Measurements from ENCODE around the gene MPL.

Gene MPL

DNA sequence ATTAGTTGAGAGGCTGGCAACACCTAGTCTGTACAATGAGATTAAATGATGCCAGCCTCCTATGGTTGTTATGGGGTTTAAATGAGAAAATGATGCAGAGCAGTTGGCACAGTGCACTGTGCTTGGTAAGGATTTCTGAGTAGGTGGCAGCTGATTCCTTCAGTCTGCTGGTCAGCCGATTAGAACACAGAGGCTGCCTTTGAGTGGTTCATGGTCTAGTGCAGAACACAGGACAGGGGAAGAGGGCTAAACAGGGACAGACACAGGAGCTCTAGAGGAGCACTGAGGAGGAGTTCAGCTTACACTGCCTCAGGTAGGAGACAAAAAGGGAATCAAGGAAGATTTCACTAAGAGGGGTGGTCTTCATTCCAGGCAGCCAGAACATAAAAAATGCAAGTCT is 35.4 kb upstream of the MPL start:
- TF ChIP-seq, protein P1, sequence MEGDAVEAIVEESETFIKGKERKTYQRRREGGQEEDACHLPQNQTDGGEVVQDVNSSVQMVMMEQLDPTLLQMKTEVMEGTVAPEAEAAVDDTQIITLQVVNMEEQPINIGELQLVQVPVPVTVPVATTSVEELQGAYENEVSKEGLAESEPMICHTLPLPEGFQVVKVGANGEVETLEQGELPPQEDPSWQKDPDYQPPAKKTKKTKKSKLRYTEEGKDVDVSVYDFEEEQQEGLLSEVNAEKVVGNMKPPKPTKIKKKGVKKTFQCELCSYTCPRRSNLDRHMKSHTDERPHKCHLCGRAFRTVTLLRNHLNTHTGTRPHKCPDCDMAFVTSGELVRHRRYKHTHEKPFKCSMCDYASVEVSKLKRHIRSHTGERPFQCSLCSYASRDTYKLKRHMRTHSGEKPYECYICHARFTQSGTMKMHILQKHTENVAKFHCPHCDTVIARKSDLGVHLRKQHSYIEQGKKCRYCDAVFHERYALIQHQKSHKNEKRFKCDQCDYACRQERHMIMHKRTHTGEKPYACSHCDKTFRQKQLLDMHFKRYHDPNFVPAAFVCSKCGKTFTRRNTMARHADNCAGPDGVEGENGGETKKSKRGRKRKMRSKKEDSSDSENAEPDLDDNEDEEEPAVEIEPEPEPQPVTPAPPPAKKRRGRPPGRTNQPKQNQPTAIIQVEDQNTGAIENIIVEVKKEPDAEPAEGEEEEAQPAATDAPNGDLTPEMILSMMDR (conservative IDR thresholded peaks at IDR 0.05; ENCODE audit: low read depth, low read length) = no peak
- Histone ChIP-seq H3K79me2 (ENCODE audit: insufficient read depth, low read depth) (no peaks in the 10 kb centered on the region), H4K20me1 (ENCODE audit: insufficient read depth) (no peaks in the 10 kb centered on the region), H3K9ac (no peak overlapping the region), H3K27ac (no peak overlapping the region), H2AFZ (ENCODE audit: low read depth) (no peak overlapping the region), H3K4me2 (no peak overlapping the region), H3K4me1 (ENCODE audit: low read depth, poor library complexity, severe bottlenecking) (no peaks in the 10 kb centered on the region), H3K36me3 (ENCODE audit: insufficient read depth) (no peaks in the 10 kb centered on the region), H3K4me3 (IDR thresholded peaks at IDR 0.05; ENCODE audit: insufficient read depth, low read depth, low read length) (no peak overlapping the region), H3K27me3 (ENCODE audit: insufficient read depth, low read depth) (no peaks in the 10 kb centered on the region)

DNA sequence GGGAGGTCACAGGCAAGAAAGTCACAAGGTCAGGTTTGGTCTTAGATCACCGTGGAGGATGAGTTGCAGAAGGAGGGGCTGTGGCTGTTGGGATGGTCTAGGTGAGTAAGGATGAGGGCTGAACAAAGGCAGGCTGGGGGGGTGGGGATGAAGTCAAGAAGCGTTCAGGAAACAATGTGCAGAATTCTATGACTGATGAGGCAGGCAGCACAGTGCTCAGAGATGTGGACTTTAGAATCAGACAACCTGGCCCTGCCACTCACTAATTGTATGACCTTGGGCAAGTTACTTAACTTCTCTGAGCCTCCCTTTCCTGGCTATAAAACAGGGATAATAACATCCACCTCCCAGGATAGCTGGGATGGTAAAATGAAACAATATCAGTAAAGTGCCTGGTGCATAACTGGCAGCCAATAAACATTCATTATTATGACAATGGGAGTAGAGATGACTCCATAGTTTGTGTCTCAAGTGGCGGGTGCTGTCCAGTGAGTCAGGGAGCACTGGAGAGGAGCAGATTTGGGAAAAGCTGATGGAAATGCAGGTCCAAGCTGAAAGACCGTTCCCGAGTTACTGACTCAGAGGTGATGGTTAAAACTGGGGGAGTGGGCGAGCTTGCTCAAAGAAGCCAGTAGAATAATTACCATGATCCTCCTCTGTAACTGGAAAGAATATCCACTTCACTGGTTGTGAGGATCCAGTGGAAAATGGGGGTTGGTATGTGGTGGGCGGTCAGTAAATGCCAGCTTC is 34.7 kb upstream of the MPL start:
- no peak overlapping the region for H3K4me3 ChIP-seq (IDR thresholded peaks at IDR 0.05; ENCODE audit: insufficient read depth, low read depth, low read length)
- no peak overlapping the region for H3K4me2 ChIP-seq
- no peaks in the 10 kb centered on the region for H4K20me1 ChIP-seq (ENCODE audit: insufficient read depth)

DNA sequence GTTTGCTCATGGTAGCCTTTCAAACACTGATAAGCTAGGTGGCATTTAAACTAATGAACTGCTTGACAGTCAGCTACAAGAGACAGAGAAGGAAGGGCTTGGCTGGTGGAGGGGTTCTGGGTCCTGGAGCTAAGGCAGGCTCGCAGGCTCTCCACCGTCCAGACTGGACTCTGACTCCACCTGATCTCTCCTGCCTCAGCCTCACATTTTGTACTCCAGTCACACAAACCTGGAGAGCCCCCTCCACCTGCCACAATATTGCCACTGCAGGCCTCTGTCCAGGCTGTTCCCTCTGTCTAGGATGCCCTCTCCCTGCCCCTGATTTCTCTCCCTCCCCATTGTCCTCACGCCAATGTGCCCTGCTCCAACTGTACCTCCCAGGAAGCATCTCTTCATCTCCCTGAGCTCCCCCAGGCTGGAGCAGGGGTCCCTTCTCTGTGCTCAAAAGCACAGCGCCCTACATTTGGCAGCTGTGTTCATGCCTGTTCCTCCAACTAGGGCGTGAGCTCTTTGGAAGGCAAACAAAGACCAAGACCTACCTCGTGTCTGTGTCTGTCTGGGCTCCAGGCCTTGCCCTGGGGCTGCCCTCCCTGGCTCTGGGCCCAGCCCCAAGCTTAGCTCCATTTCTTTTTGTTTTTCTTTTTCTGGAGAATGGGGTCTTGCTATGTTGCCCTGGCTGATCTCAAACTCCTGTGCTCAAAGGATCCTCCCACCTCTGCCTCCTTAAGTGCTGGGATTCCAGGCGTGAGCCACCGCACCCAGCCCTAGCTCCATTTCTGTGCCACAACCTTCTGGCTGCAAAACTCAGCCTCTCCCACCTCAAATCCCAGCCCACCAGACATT is 33.9 kb upstream of the MPL start:
- no peaks in the 10 kb centered on the region for H4K20me1 ChIP-seq (ENCODE audit: insufficient read depth)
- TF ChIP-seq, protein P1 (conservative IDR thresholded peaks at IDR 0.05; ENCODE audit: low read depth, low read length) = no peak

More for the DNA sequence above, 34.7 kb upstream of the MPL start:
- Histone ChIP-seq H2AFZ (ENCODE audit: low read depth) (no peak overlapping the region), H3K36me3 (ENCODE audit: insufficient read depth) (no peaks in the 10 kb centered on the region), H3K27me3 (ENCODE audit: insufficient read depth, low read depth) (no peaks in the 10 kb centered on the region; the same call in 1 of the 2 replicates), H3K79me2 (ENCODE audit: insufficient read depth, low read depth) (no peaks in the 10 kb centered on the region), H3K4me1 (ENCODE audit: low read depth, poor library complexity, severe bottlenecking) (no peaks in the 10 kb centered on the region), H3K27ac (no peak overlapping the region), H3K9ac (no peak overlapping the region)
- TF ChIP-seq, protein P1 (conservative IDR thresholded peaks at IDR 0.05; ENCODE audit: low read depth, low read length) = no peak

DNA sequence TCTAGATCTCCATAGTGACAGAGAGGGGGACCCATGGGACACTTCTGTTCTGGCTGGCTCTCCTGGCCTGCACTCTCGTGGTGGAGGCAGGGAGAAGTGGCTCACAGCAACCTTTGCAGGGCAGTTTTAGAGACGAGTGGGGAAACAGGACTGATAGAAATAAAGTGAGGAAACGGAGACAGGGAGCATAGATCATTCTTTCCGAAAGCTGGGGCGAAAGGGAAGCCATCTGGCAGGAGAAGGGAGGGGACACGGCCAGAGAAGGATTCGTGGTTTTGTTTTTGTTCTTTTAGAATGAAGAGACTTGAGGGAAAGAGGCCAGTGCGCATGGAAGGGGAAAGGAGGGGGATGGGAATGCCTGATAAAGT is 33.3 kb upstream of the MPL start:
- TF ChIP-seq, protein P1 (conservative IDR thresholded peaks at IDR 0.05; ENCODE audit: low read depth, low read length) = no peak
- Histone ChIP-seq H3K27ac (no peak overlapping the region), H3K4me3 (IDR thresholded peaks at IDR 0.05; ENCODE audit: insufficient read depth, low read depth, low read length) (no peak overlapping the region), H3K4me1 (ENCODE audit: low read depth, poor library complexity, severe bottlenecking) (no peaks in the 10 kb centered on the region), H4K20me1 (ENCODE audit: insufficient read depth) (no peaks in the 10 kb centered on the region), H3K36me3 (ENCODE audit: insufficient read depth) (no peaks in the 10 kb centered on the region), H3K9ac (no peak overlapping the region), H3K79me2 (ENCODE audit: insufficient read depth, low read depth) (no peaks in the 10 kb centered on the region), H3K27me3 (ENCODE audit: insufficient read depth, low read depth) (no peaks in the 10 kb centered on the region; the same call in 1 of the 2 replicates), H2AFZ (ENCODE audit: low read depth) (no peak overlapping the region), H3K4me2 (no peak overlapping the region)

More for the DNA sequence above, 33.9 kb upstream of the MPL start:
- Histone ChIP-seq H3K4me3 (IDR thresholded peaks at IDR 0.05; ENCODE audit: insufficient read depth, low read depth, low read length) (no peak overlapping the region), H3K4me2 (no peak overlapping the region), H3K27ac (no peak overlapping the region), H3K79me2 (ENCODE audit: insufficient read depth, low read depth) (no peaks in the 10 kb centered on the region), H3K36me3 (ENCODE audit: insufficient read depth) (no peaks in the 10 kb centered on the region), H2AFZ (ENCODE audit: low read depth) (no peak overlapping the region), H3K4me1 (ENCODE audit: low read depth, poor library complexity, severe bottlenecking) (no peaks in the 10 kb centered on the region), H3K9ac (no peak overlapping the region), H3K27me3 (ENCODE audit: insufficient read depth, low read depth) (no peaks in the 10 kb centered on the region; the same call in 1 of the 2 replicates)
